Kidney epithelial cell (primary cell): ENCODE data around the gene BAG3. TPM values are rescaled to one million over a fixed set of nuclear protein-coding genes. Genes with fewer than 3 reads are reported as not detected.

Experiments used
- DNase-seq: peaks from one replicate; pipeline ENCODE4 v3.0.0-alpha.2; 2010; ENCODE audit warnings: low read depth
- H3K27me3 ChIP-seq: 2 replicates; pipeline ENCODE4 v1.6.0; 2011; ENCODE audit warnings: low read length; ENCODE audit not compliant: control insufficient read depth, insufficient read depth
- H3K36me3 ChIP-seq: 2 replicates; pipeline ENCODE4 v1.5.1; 2011; ENCODE audit warnings: low read length; ENCODE audit not compliant: control insufficient read depth, insufficient read depth
- H3K4me3 ChIP-seq: 2 replicates; pipeline ENCODE4 v1.5.1; 2011; ENCODE audit warnings: low read depth, mild to moderate bottlenecking, control low read depth, low read length
- CTCF ChIP-seq: IDR thresholded peaks from 2 replicates; pipeline ENCODE4 v1.5.1; 2011; ENCODE audit warnings: mild to moderate bottlenecking, moderate library complexity, low read length, control low read depth, inconsistent platforms; ENCODE audit not compliant: insufficient read depth, poor library complexity, severe bottlenecking
- total RNA-seq: library from RNA; depleted of rRNA; stranded (reverse); fragments of >200 nt; gene quantifications from 2 replicates; pipeline ENCODE4 v1.2.3, GENCODE V29; 2015

BAG3 gene
- total RNA-seq, 1 donor from 2014 or later = 30.3 TPM

GRCh38 chr10:119723161-119723560 is 72.0 kb downstream of the BAG3 start:
- H3K4me3 ChIP-seq = no peak overlapping the region

GRCh38 chr10:119723624-119724023 is 72.4 kb downstream of the BAG3 start:
- H3K4me3 ChIP-seq = no peak overlapping the region

More at GRCh38 chr10:119723161-119723560, 72.0 kb downstream of the BAG3 start:
- DNase-seq = no peak
- no peaks in the 10 kb centered on the region for H3K27me3 ChIP-seq
- no peaks in the 10 kb centered on the region for H3K36me3 ChIP-seq
- TF ChIP-seq CTCF = no peak

GRCh38 chr10:119724593-119725516 is 73.7 kb downstream of the BAG3 start:
- peak; percentile 37 for DNase-seq
- Histone ChIP-seq H3K4me3 (peak overlapping the region; percentile 67), H3K36me3 (no peaks in the 10 kb centered on the region), H3K27me3 (no peaks in the 10 kb centered on the region)
- no peak for TF ChIP-seq CTCF

More at GRCh38 chr10:119723624-119724023, 72.4 kb downstream of the BAG3 start:
- Histone ChIP-seq H3K36me3 (no peaks in the 10 kb centered on the region), H3K27me3 (no peaks in the 10 kb centered on the region)
- TF ChIP-seq CTCF = no peak
- no peak for DNase-seq

- Histone ChIP-seq H3K27me3 (no peaks in the 10 kb centered on the region), H3K36me3 (no peaks in the 10 kb centered on the region), H3K4me3 (peak overlapping the region; percentile 67)
- no peak for TF ChIP-seq CTCF
- no peak for DNase-seq
Observed at GRCh38 chr10:119725517-119725827, 74.3 kb downstream of the BAG3 start.

- Histone ChIP-seq H3K36me3 (no peaks in the 10 kb centered on the region), H3K27me3 (no peaks in the 10 kb centered on the region), H3K4me3 (peak within 1 kb of the TSS; percentile 76)
- peak; percentile 75 for DNase-seq
- no peak for TF ChIP-seq CTCF
Observed at GRCh38 chr10:119725828-119726675, 74.9 kb downstream of the BAG3 start, which contains the start of gene INPP5F. Gene INPP5F, plus strand, starts transcription at chr10:119726050. Its CDS starts 213 bp downstream, at chr10:119726263.
